IPS-20b (cell line): ENCODE results near the gene PLB1.

Experiments used
- H3K27ac ChIP-seq: one replicate; pipeline ENCODE4 v1.5.1; 2013; ENCODE audit warnings: low read length
- H3K27me3 ChIP-seq: 2 replicates; pipeline ENCODE4 v1.6.1; 2013; ENCODE audit warnings: mild to moderate bottlenecking, low read length, inconsistent platforms; ENCODE audit not compliant: insufficient read depth
- H3K36me3 ChIP-seq: 2 replicates; pipeline ENCODE4 v1.6.1; 2013; ENCODE audit warnings: low read depth, mild to moderate bottlenecking, inconsistent platforms, low read length, moderate library complexity; ENCODE audit not compliant: insufficient read depth
- H3K4me1 ChIP-seq: 2 replicates; pipeline ENCODE4 v1.6.1; 2013; ENCODE audit warnings: mild to moderate bottlenecking, control low read depth, inconsistent platforms, low read length, moderate library complexity; ENCODE audit not compliant: insufficient read depth
- H3K4me3 ChIP-seq: 2 replicates; pipeline ENCODE4 v1.5.1; 2013; ENCODE audit warnings: mild to moderate bottlenecking, low read length, inconsistent platforms
- H3K9ac ChIP-seq: 2 replicates; pipeline ENCODE4 v1.6.1; 2013; ENCODE audit warnings: low read depth, mild to moderate bottlenecking, inconsistent platforms, low read length, moderate library complexity
- H3K9me3 ChIP-seq: 2 replicates; pipeline ENCODE4 v1.6.1; 2013; ENCODE audit warnings: mild to moderate bottlenecking, low read depth, low read length, inconsistent platforms; ENCODE audit not compliant: insufficient read depth

Gene PLB1

DNA sequence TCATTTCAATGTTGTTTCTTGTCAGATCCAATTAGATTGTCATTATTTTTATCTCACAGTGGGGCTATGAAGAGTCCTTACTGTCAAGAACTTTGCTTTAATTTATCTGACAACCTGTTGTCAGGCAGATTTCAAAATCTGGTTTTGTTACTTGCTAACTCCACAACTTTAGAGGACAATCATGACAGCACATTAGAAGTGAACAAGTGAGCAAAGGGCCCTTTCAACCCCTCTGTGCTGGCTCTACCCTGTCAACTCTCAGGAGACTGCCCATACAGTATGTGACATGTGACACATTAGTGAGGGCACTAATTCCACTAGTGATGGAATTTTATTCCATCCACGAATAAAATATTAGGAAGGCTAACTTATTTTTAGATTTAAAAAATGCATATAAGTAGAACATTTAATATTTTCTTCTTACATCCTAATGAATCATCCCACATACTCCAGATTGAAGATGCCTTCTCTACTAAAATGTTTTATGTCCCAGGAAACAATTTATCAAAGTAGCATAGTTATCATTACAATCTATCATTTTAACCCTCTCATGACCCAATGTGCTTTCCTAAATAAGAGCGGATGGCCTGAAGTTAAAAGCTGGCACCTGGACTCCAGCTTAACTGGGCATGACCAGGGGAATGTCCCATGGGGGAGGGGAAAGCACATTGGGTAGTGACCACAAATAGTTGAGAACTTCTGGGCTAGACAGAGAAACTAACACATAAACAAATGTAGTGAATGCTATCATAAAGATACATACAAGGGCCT, 158.2 kb downstream of the PLB1 start:
- Histone ChIP-seq H3K9me3 (no peaks in the 10 kb centered on the region), H3K36me3 (no peaks in the 10 kb centered on the region), H3K4me3 (no peak overlapping the region), H3K4me1 (no peaks in the 10 kb centered on the region), H3K27ac (no peak overlapping the region), H3K27me3 (no peaks in the 10 kb centered on the region), H3K9ac (no peak overlapping the region)

DNA sequence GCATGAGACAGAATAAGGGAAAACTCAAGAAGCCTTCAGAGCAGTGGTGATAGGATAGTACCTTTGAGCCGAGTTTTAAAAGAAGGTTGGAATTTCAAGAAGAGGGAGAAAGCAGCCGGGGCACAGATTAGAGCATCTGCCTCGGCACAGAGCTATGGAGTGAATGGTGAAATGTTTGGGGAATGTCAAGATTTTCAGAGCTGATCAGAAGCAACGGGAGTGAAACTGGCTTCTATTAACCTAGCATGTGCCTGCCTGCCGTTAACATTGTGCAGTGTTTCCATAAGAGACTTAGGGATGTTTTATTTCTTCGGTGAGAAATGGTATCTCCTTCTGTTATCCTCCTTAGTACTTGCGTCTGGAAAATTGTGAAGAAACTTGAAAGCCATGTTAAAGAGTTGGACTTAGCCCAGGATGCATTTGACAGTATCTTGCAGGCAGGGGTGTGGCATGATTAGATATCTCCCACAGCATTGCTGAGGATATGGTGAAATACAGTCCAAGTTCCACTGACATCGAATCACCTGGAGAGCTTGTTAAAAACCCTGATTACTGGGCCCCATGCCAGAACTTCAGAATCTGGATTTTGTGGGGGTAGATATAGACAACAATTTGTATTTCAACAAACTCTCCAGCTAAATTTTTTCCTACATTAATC, 158.9 kb downstream of the PLB1 start:
- Histone ChIP-seq H3K4me1 (no peaks in the 10 kb centered on the region), H3K27me3 (no peaks in the 10 kb centered on the region), H3K36me3 (no peaks in the 10 kb centered on the region), H3K9ac (no peak overlapping the region), H3K9me3 (no peaks in the 10 kb centered on the region), H3K4me3 (no peak overlapping the region), H3K27ac (no peak overlapping the region)

DNA sequence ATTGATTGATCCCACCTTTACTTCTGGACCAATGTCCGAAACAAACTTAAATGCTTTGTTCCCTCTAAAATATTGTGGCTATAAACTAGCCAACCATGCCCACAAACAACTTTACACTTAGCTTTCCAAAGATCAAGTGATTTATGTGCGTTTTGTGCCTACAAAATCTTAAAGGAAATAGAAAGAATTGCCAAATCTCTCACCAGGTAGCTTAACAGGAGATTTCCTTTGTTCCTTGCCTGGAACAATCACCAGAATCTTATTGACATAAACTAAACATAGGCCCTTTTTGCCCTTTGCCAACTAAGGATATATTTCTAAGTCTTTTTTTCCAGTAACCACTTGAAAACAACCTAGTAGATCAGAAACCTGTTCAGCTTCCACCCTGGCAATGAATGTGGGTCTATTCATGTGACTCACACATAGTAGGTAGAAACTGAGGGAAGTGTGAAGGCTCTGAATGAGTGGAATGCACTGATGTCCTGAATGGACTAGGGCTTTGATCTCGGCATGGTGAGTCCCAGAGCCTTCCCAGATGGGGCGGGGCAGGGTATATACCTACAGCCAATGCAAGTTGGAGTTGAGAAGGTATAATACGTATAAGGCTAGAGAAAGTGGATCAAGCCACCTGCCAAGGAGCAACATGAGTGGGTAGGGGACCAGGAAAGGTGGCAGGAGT, 161.2 kb downstream of the PLB1 start:
- Histone ChIP-seq H3K27ac (no peak overlapping the region), H3K9ac (no peak overlapping the region), H3K4me1 (no peaks in the 10 kb centered on the region)

DNA sequence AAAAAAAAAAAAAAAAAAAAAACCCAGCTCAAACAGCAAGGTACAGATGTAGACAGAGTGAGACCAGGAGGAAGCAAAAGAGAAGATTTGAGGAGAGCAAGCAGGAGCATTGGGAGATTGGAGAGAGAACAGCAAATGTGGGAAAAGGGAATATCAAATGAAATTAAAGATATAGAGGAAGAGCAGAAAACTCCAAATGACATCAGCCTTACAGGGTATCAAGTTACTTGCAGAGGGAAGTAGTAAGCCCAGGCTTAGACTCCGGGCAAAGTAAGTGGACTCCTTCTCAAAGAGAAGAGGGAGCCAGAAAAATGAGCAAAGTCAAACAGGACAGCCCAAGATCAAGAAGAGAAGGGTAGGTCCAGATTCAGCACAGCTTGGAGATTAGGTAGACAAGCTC, 162.5 kb downstream of the PLB1 start:
- no peak overlapping the region for H3K4me3 ChIP-seq
- H3K27ac ChIP-seq, result no peak overlapping the region
- H3K9ac ChIP-seq, result no peak overlapping the region
- H3K36me3 ChIP-seq, result no peaks in the 10 kb centered on the region
- no peaks in the 10 kb centered on the region for H3K9me3 ChIP-seq
- no peaks in the 10 kb centered on the region for H3K4me1 ChIP-seq
- no peaks in the 10 kb centered on the region for H3K27me3 ChIP-seq

More for the DNA sequence above, 161.2 kb downstream of the PLB1 start:
- no peaks in the 10 kb centered on the region for H3K36me3 ChIP-seq
- no peak overlapping the region for H3K4me3 ChIP-seq
- H3K9me3 ChIP-seq, result no peaks in the 10 kb centered on the region
- no peaks in the 10 kb centered on the region for H3K27me3 ChIP-seq

DNA sequence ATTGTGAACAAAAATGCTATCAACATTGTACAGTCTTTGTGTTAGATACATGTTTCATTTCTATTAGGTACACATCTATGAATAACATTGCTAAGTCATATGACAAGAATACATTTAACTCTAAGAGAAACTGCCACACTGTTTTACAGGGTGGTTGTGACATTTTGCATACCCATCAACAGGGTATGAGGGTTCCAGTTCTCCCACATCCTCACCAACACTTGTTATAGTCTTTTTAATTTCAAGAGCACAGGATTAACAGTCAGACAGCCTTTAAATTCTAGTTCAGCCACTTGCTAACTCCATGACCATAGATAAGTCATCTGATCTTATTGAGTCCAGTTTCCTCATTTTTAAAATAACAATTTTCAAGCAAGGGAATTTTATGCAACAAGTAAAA, 163.3 kb downstream of the PLB1 start:
- Histone ChIP-seq H3K27me3 (no peaks in the 10 kb centered on the region), H3K9me3 (no peaks in the 10 kb centered on the region), H3K4me1 (no peaks in the 10 kb centered on the region), H3K9ac (no peak overlapping the region), H3K36me3 (no peaks in the 10 kb centered on the region), H3K27ac (no peak overlapping the region), H3K4me3 (no peak overlapping the region)

DNA sequence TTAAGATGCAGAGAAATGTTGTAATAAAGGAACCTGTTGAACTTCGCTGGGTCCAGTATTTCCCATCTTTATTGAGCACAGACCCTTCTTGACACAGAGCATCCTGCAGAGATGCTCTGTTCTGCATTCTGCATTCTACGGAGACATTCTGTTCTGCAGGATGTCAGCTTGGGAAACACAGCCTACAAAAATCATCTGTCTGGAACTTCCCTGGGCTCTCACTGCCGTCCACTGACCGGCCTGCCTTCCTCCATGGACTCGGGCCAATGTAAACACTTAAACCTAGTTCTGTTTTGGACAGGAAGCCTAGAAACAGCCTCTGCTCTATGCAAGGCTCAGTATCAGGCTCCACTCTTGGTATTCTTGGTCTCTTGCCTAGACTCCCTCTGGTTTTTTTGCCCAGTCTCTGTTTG, 165.7 kb downstream of the PLB1 start:
- no peaks in the 10 kb centered on the region for H3K36me3 ChIP-seq
- no peak overlapping the region for H3K4me3 ChIP-seq
- no peaks in the 10 kb centered on the region for H3K9me3 ChIP-seq
- no peaks in the 10 kb centered on the region for H3K4me1 ChIP-seq
- no peak overlapping the region for H3K27ac ChIP-seq
- H3K9ac ChIP-seq, result no peak overlapping the region
- H3K27me3 ChIP-seq, result no peaks in the 10 kb centered on the region

DNA sequence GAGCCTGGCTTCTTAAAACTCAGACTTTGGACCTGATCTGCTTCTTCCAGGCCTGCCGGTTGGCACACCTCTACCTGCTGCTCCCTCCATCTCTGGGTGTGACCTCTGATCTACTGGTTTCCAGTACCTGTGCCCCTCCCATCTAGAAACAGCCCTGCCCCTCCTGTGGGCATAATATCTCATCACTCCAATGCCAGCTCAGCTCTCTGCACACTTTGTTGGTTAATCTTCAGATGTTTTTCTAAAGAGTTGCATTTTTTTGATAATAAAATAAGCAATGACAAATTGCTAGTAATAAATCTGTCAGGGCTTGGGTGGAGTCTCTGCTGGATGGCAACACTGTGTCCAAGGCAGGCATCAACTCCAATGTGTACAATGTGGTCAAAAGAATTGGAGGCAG, 166.2 kb downstream of the PLB1 start:
- no peaks in the 10 kb centered on the region for H3K36me3 ChIP-seq
- no peaks in the 10 kb centered on the region for H3K27me3 ChIP-seq
- H3K9ac ChIP-seq, result no peak overlapping the region
- no peak overlapping the region for H3K4me3 ChIP-seq
- H3K9me3 ChIP-seq, result no peaks in the 10 kb centered on the region
- H3K4me1 ChIP-seq, result no peaks in the 10 kb centered on the region
- H3K27ac ChIP-seq, result no peak overlapping the region

DNA sequence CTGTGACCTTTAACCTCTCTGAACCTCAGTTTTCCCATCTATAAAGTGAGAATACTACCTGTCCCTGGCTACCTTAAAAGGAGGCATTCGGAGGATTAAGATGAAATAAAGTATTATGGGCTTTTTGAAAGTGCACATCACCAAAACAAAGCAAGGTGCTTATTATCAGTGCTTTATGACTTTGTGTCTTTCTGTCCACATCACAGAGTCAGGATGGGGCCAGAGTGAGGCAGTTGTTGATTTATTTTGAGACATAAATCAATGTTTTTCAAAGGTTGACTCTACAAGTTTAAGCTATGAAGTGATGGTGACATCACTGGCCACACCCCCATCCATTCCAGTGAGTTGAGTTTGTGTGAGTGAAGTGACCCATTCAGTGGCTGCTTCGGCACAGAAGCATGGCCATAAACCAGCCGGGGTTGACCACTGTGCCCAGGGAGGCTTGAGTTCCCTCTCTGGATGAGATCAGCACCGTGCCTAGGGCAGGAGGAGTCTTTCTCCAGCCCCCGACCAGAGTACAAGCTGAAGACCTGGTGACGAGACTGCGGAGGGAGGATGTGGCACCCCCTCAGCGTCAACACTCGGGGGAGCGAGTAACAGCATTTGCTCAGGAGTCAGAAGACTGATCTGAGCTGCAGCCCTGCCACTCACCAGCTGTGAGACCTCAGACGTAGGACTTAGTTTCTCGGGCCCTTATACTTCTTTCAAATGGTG, 166.8 kb downstream of the PLB1 start:
- Histone ChIP-seq H3K9me3 (no peaks in the 10 kb centered on the region), H3K27me3 (no peaks in the 10 kb centered on the region), H3K27ac (no peak overlapping the region), H3K4me3 (no peak overlapping the region), H3K9ac (no peak overlapping the region), H3K4me1 (no peaks in the 10 kb centered on the region), H3K36me3 (no peaks in the 10 kb centered on the region)

DNA sequence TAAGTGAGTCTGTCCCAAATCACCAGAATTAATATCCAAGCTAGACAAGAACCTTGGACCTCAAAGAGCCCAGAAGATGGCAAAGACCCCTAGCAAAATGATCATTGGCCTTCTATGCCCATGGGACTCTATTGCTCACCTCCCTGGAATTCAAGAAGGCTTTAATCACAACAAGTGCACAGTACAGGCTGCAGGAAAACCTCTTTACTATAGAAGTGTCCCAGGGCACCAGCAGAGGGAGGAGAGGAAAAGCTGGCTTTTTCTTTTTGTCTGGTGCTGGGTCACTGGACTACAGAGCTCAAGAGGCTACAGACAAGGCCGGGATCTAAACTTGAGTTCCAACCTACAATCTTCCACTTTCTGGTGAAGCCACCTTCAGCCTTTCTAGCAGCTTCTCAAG, 167.5 kb downstream of the PLB1 start:
- no peak overlapping the region for H3K27ac ChIP-seq
- no peaks in the 10 kb centered on the region for H3K27me3 ChIP-seq
- H3K36me3 ChIP-seq, result no peaks in the 10 kb centered on the region
- no peaks in the 10 kb centered on the region for H3K9me3 ChIP-seq
- H3K9ac ChIP-seq, result no peak overlapping the region
- H3K4me1 ChIP-seq, result no peaks in the 10 kb centered on the region
- no peak overlapping the region for H3K4me3 ChIP-seq

DNA sequence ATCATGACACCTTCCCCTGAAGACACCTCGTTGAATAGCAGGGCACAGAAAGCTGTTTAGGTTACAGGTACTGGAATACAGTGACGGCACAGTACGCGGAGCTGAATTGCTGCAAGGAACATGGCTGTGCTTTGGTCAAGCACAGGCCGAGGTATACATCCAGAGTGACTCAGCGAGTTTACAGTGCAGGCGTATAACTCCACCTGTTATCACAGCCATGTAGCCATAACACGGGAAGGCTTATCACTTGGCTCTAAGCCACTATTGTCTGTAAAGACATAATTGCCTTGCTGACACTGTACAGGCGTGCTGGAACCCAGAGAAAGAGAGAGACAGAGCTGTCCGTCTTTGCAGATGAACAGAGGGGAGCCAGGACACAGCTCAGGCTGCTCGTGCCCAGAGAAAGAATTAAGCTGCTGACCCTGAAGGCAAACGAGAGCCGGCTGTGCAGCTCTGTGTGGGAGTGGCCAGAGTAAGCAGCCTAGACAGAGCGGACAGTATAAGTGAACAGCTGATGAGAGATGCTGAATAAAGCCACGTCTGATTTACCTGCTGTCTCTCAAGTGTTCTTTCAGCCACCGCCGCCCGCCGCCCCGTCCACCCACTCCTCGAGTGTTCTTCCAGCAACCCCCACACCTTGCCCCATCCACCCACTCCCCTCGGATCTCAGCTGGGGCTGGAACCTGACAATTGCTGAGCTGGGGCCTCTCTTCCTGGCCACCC, 168.4 kb downstream of the PLB1 start:
- H3K4me3 ChIP-seq, result no peak overlapping the region
- no peak overlapping the region for H3K9ac ChIP-seq
- no peaks in the 10 kb centered on the region for H3K36me3 ChIP-seq
- no peak overlapping the region for H3K27ac ChIP-seq
- H3K9me3 ChIP-seq, result no peaks in the 10 kb centered on the region
- no peaks in the 10 kb centered on the region for H3K27me3 ChIP-seq
- H3K4me1 ChIP-seq, result no peaks in the 10 kb centered on the region

DNA sequence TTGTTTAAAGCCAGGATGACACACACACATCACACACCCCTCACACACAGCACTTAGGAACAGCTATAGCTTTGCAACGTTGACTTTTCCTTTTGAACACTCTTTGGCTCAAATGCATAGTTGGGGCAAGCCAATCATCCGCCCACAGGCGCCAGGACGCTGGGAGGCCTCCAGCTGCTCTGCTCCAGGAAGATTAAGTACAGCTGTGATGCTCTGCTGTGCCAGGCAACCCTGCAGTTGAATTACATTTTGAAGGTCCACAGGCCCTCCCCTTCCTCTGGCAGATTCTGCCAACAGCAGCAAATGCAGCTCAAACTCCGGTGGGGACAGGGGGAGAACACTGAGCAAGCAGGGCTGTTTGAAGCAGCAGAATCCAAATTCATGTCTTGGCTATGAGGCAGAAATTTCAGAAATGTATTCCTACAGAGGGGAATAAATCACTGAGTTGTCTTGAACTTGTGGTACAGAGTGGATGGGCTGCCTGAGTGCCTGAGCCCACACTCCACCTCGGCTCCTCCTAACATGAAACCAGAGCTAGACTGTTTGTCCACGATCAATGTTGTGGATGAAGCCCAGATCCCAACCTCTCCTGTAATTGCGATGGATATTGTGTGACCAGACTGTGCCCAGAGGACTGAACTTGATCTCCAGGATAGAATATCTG, 169.3 kb downstream of the PLB1 start:
- no peak overlapping the region for H3K9ac ChIP-seq
- H3K36me3 ChIP-seq, result no peaks in the 10 kb centered on the region
- no peak overlapping the region for H3K27ac ChIP-seq
- H3K4me3 ChIP-seq, result no peak overlapping the region
- no peaks in the 10 kb centered on the region for H3K9me3 ChIP-seq
- no peaks in the 10 kb centered on the region for H3K27me3 ChIP-seq
- H3K4me1 ChIP-seq, result no peaks in the 10 kb centered on the region
